ENCODE results near the gene SLC35G2.

DNA sequence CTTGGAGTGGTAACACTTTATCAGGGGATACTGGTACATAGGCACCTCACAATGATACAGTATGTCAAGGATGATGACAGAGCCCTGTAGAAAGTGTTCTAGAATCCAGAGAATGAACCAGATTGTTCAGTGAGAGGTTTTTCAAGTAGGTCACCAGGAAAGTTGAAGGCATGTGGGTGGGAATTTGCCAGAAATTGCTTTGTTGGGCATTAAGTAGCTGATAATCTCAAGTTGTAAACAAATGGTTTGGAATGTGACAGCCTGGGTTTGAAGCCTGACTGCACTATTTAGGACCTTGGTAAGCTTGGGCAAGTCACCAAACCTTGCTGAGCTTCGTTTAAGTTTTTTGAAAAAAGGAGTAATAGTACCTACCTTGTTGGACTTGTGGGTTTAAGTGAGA, 12.5 kb downstream of the SLC35G2 start:
- TF ChIP-seq RAD21 (IDR thresholded peaks at IDR 0.05; ENCODE audit: low read length) (no peak), RCOR1 (IDR thresholded peaks at IDR 0.05; ENCODE audit: insufficient replicate concordance, low read length) (no peak), POLR2A (IDR thresholded peaks at IDR 0.05; ENCODE audit: low read depth, low read length) (no peak), CEBPB (IDR thresholded peaks at IDR 0.05; ENCODE audit: low read depth, low read length) (no peak), FOS (IDR thresholded peaks at IDR 0.05; ENCODE audit: low read depth, low read length) (no peak), RFX5 (IDR thresholded peaks at IDR 0.05; ENCODE audit: low read depth, low read length) (no peak), BHLHE40 (IDR thresholded peaks at IDR 0.05; ENCODE audit: low read depth, low read length) (no peak), SMC3 (IDR thresholded peaks at IDR 0.05; ENCODE audit: low read depth, low read length) (no peak)
- TF ChIP-seq, protein P1, sequence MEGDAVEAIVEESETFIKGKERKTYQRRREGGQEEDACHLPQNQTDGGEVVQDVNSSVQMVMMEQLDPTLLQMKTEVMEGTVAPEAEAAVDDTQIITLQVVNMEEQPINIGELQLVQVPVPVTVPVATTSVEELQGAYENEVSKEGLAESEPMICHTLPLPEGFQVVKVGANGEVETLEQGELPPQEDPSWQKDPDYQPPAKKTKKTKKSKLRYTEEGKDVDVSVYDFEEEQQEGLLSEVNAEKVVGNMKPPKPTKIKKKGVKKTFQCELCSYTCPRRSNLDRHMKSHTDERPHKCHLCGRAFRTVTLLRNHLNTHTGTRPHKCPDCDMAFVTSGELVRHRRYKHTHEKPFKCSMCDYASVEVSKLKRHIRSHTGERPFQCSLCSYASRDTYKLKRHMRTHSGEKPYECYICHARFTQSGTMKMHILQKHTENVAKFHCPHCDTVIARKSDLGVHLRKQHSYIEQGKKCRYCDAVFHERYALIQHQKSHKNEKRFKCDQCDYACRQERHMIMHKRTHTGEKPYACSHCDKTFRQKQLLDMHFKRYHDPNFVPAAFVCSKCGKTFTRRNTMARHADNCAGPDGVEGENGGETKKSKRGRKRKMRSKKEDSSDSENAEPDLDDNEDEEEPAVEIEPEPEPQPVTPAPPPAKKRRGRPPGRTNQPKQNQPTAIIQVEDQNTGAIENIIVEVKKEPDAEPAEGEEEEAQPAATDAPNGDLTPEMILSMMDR (conservative IDR thresholded peaks at IDR 0.05; ENCODE audit: low read depth, low read length) = no peak
- TF ChIP-seq, protein P2, sequence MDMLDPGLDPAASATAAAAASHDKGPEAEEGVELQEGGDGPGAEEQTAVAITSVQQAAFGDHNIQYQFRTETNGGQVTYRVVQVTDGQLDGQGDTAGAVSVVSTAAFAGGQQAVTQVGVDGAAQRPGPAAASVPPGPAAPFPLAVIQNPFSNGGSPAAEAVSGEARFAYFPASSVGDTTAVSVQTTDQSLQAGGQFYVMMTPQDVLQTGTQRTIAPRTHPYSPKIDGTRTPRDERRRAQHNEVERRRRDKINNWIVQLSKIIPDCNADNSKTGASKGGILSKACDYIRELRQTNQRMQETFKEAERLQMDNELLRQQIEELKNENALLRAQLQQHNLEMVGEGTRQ (IDR thresholded peaks at IDR 0.05; ENCODE audit: low read depth, low read length) = no peak
- TF ChIP-seq, protein P3, sequence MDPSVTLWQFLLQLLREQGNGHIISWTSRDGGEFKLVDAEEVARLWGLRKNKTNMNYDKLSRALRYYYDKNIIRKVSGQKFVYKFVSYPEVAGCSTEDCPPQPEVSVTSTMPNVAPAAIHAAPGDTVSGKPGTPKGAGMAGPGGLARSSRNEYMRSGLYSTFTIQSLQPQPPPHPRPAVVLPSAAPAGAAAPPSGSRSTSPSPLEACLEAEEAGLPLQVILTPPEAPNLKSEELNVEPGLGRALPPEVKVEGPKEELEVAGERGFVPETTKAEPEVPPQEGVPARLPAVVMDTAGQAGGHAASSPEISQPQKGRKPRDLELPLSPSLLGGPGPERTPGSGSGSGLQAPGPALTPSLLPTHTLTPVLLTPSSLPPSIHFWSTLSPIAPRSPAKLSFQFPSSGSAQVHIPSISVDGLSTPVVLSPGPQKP (IDR thresholded peaks at IDR 0.05; ENCODE audit: borderline replicate concordance, low read depth, low read length) = no peak

All from IMR-90 (cell line).